GM18502 (cell line): ENCODE data around the gene FGFBP3.
"Not testable (repeated sequence)": the region's sequence is repeated elsewhere in the genome, so short reads cannot be mapped to it uniquely, and the experiment has no call there.

Source experiments
- ATAC-seq: cut with Tn5 transposase; IDR thresholded peaks from one replicate; pipeline ENCODE4 v1.9.1; 2021; ENCODE audit warnings: mild to moderate bottlenecking; ENCODE audit not compliant: unreplicated experiment, poor library complexity

The FGFBP3 gene

DNA sequence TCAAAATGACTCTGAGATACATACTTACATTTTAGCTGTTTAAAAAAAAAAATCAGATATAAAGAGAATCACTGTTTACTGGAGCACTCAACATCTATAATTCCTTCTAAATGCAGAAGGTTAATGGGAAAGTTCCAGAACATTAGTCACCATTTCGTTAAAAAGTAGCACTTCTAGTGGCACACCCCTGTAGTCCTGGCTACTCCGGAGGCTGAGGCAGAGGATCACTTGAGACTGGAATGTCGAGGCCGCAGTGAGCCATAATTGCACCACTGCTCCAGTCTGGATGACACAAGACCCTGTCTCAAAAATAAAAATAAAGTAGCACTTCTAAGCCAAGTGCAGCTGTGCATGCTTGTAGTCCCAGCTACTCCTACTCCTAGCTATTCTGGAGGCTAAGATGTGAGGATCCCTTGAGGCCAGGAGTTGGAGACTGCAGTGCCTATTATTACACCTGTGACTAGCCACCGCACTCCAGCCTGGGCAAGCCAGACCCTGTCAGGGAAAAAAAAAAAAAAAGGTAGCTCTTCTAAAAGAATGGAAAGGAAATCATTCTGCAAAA is 2.2 kb downstream of the FGFBP3 start:
- no peak for ATAC-seq

GRCh38 chr10:91901784-91902677 is 7.3 kb downstream of the FGFBP3 start:
- ATAC-seq: no peak

DNA sequence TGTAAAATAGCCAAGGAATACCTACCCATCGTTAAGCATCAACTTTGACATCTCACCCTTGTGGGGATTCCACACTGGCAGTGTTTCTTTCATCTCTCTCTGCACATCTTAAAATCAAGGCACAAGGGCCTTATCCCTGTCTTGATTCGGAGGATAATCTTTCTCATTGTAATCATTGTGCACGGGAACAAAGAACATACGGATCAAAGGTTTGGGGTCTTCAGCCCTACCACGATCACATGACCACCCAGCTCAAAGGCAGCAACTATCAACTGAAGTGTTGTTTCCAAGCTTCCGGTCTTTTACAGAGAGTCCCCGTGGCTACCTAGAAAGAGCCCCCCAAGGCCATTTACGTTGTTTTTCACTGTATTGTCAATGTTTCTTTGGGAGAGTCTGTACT is 11.9 kb downstream of the FGFBP3 start:
- ATAC-seq: no peak

DNA sequence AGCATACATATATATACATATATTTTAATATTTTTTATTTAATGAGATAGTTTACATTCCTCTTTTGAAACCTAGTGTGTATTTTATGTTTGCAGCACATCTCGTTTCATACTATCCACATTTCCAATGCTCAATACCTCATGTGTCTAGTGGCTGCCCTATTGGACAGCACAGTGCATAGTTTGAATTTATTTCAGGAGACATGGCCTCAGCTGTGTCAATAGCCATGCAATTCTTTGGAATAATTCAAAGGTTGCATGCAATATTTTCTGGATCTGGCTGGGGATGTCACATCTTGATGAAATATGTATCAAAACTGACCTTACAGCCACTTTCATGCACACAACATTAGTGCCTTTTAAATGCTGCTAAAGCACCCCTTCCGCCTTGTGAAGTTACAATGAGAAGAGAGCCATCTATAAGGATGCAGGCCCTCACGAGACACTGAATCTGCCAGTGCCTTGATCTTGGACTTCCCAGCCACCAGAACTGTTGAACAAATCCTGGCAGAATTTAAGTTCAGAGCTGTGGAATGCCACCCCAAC is 13.0 kb downstream of the FGFBP3 start:
- no peak for ATAC-seq

DNA sequence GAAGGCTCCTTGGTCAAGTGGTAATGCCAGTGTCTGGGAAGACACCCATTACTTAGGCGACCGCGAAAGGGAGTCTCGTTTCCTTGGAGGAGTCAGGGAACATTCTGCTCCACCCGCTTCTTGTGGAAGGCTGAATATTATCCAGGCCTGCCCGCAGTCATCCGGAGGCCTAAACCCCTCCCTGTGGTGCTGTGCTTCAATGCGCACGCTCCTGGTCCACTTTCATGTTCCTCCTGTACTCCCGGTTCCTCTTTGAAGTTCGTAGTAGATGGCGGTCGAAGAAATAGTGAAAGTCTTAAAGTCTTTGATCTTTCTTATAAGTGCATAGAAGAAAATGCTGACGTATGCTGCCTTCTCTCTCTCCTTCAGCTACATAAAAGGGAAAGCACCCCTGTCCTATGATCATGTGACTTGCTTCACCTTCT is 15.0 kb downstream of the FGFBP3 start:
- ATAC-seq: not testable (repeated sequence)

- no peak for ATAC-seq
Observed at GRCh38 chr10:91893051-91893450, 16.2 kb downstream of the FGFBP3 start.

- no peak for ATAC-seq
Observed at GRCh38 chr10:91891125-91892001, 17.9 kb downstream of the FGFBP3 start.

GRCh38 chr10:91887272-91888076 is 21.8 kb downstream of the FGFBP3 start:
- no peak for ATAC-seq

DNA sequence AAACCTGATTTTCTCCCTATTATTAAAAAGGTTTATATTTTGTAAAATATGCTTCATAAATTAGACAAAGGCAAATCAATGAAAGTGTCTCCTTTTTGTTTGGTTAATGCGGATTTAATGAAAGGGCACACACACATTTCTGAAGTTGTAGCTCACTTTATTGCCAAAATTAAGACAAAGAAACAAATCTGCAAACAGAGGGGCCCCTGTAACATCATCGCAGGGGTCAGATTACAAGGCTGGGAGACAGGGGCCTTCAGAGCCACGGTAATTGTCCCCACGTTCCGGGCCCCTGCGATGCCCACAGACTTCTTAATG is 22.4 kb downstream of the FGFBP3 start:
- no peak for ATAC-seq

DNA sequence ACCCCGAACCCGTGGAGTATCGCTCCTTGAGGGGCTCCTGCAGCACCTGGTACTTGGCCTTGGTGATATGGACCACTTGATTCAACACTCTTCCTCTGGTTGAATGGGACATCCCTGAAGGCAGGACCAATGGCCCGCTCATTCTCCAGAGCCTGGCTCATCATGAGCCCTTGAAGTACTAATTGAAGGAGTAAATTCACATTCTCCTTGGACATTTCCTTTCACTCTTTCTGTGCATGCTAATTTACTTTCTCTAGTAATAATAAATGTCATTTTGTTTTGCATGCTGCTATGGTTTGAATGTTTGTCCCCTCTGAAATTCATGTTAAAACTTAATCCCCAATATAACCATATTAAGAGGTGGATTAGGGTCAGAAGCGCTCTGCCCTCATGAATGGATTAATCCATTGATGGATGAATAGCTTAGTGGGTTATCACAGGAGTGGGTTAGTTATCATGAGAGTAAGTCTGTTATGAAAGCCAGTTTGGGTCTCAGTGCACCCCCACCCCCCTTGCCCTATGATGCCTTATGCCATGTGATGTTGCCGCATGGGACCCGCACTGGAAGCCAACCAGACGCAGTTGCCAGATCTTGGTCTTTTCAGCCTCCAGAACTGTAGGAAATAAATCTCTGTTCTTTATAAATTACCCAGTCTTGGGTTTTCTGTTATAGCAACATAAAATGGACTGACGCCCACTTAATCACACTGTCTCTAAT is 23.8 kb downstream of the FGFBP3 start:
- no peak for ATAC-seq

DNA sequence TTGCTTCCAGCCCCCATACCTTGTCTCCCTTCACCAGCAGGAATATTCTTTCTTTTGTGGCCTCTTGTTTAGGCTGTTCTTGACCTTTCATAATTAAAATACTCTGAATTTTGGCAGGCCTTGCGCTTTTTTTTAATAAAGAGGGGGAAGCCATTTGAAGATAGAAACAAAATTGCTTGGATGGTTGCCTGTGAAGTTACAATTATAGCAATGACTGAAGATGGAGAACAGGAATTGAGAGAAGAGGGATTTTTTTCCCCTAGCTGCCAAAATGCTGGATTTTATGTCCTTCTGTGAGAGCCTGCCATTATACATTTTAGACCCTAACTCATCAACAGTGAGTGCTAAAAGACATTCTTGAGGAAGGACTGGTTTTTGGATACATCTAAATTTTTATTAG is 24.8 kb downstream of the FGFBP3 start:
- ATAC-seq: no peak

- ATAC-seq: no peak
Observed at GRCh38 chr10:91883549-91884444, 25.5 kb downstream of the FGFBP3 start.

DNA sequence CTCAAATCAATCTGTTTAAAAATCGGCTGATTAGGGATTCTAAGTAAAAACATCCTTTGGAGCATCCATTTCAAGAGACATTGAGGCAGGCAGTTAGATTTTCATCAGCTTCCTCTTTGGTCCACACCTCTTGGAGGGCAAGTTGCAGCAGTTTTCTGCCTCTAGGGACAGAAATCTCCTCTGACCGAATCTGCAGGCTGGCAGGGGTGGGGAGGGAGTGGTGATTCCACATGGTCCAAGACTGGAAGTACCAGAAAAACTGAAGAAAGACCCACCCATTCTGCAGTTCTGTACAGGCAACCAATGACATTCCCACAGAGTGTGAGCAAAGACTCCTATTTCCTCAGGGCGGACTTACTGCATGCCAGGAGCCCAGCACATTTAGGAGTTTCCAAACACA is 29.0 kb downstream of the FGFBP3 start:
- ATAC-seq: no peak

DNA sequence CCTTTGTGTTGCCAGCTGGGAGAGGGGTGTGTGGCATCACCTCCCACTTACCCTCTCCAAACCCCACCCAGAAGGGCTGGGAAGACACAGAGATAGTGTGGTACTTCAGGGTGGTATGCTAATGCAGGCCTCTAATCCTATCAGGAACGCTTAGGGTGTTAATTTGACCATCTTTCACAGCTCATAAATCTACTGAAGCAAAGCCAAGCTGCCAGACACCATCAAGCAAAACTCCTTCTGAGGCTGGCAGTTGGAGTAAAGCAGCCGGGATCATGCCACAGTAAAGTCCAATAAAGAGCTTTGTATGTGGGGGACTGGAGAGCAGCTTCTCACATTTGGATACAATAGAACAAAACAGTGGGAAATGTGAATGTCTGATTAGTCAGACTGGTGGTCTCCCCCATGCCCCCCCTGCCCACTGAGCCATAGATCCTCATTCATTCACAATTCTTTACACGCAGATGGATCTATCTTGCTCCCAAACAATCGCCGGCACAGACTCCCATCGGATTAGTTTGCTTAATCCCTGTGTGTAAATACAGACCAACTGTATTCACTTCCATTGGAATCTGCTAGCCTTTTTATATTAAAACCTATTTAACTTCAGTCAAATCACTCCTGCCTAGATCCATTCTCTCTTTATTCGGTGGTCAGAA is 29.6 kb downstream of the FGFBP3 start:
- ATAC-seq: no peak

DNA sequence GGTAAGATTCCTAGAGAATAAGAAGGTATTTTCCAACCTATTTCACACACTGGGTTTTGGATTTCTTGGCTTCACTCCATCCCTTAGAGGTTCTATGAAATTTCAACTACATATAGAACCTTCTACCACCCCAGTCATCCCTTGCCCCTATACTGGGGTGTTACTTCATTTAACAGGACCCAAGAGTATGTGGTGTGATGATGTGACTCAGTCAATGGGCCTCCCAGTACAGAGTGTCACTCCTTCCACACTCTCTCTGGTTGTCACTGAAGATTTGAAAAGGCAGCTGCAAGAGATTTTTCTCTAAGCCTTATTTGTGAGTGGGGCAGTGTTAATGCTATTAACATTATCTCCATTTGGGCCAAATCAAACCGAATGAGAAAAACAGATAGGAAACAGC is 33.5 kb downstream of the FGFBP3 start:
- ATAC-seq: no peak

GRCh38 chr10:91875156-91875555 is 34.1 kb downstream of the FGFBP3 start:
- ATAC-seq: no peak

DNA sequence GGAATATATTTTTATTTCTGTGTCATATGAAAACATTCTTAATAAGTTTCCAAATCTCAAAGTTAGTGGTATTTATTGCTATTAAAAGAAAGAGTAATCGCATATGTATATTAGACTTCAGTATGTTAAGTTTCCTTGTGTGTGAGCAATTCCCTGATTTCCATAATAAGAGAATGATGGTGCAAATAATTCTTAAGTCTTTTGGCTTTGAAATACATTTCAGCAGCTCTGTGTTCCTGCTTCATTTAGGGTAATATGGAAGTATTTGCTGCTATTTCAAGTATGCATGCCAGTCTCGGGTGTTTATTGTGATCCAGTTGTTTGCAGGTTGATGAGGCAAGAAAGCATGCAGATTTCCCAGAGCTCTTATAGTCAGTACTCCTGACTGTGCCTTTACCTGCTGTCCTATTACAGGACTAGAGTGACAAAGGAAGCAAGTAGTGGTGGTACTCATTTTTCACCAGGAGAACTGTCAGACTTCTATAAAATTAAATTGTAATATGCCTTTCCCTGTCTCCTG is 43.7 kb downstream of the FGFBP3 start:
- ATAC-seq: no peak

- no peak for ATAC-seq
Observed at GRCh38 chr10:91864744-91865143, 44.5 kb downstream of the FGFBP3 start.
